ENCODE measurements around the gene ZNF724.
"Not testable (repeated sequence)": the region's sequence is repeated elsewhere in the genome, so short reads cannot be mapped to it uniquely, and the experiment has no call there.

The ZNF724 gene

GRCh38 chr19:23249911-23250649 is at the start of gene ZNF724:
TSS of gene ZNF724 (minus strand) at chr19:23250394. CDS start at chr19:23250242, 152 bp downstream.
- TF ChIP-seq CTCF (conservative IDR thresholded peaks at IDR 0.05; ENCODE audit: low read length) = no peak
- H3K4me3 ChIP-seq (ENCODE audit: low read length) = peak within 1 kb of the TSS; percentile 79
- DNase-seq (ENCODE audit: low read depth) = peak; percentile 97

GRCh38 chr19:23294141-23294540 is 43.9 kb upstream of the ZNF724 start:
- DNase-seq (ENCODE audit: low read depth) = no peak
- TF ChIP-seq CTCF (conservative IDR thresholded peaks at IDR 0.05; ENCODE audit: low read length) = no peak
- H3K4me3 ChIP-seq (ENCODE audit: low read length) = no peak overlapping the region

- not testable (repeated sequence) for DNase-seq (ENCODE audit: low read depth)
These were observed 39.8 kb upstream of the ZNF724 start for GRCh38 chr19:23289966-23290365.

GRCh38 chr19:23287620-23288019 is 37.4 kb upstream of the ZNF724 start:
- no peak for DNase-seq (ENCODE audit: low read depth)
- TF ChIP-seq CTCF (conservative IDR thresholded peaks at IDR 0.05; ENCODE audit: low read length) = no peak

More at GRCh38 chr19:23289966-23290365, 39.8 kb upstream of the ZNF724 start:
- not testable (repeated sequence) for H3K4me3 ChIP-seq (ENCODE audit: low read length)

GRCh38 chr19:23286477-23286876 is 36.3 kb upstream of the ZNF724 start:
- 0 out of 2 replicates have a peak, but pooled peaks have one; percentile 7 for TF ChIP-seq CTCF (conservative IDR thresholded peaks at IDR 0.05; ENCODE audit: low read length)
- H3K4me3 ChIP-seq (ENCODE audit: low read length) = no peak overlapping the region
- no peak for DNase-seq (ENCODE audit: low read depth)

More at GRCh38 chr19:23287620-23288019, 37.4 kb upstream of the ZNF724 start:
- H3K4me3 ChIP-seq (ENCODE audit: low read length) = no peak overlapping the region

GRCh38 chr19:23285948-23286347 is 35.8 kb upstream of the ZNF724 start:
- no peak for DNase-seq (ENCODE audit: low read depth)
- H3K4me3 ChIP-seq (ENCODE audit: low read length) = no peak overlapping the region
- no peak for TF ChIP-seq CTCF (conservative IDR thresholded peaks at IDR 0.05; ENCODE audit: low read length)

- not testable (repeated sequence) for DNase-seq (ENCODE audit: low read depth); H3K4me3 ChIP-seq (ENCODE audit: low read length)
These were observed 35.1 kb upstream of the ZNF724 start for GRCh38 chr19:23285326-23285725.

GRCh38 chr19:23283925-23284324 is 33.7 kb upstream of the ZNF724 start:
- TF ChIP-seq CTCF (conservative IDR thresholded peaks at IDR 0.05; ENCODE audit: low read length) = peak; percentile 54
- peak; percentile 18 for DNase-seq (ENCODE audit: low read depth)
- no peak overlapping the region for H3K4me3 ChIP-seq (ENCODE audit: low read length)
